ENCODE results near the gene CCDC78.
A peak's percentile ranks its signal among the peaks of the same experiment; 100 is the strongest.
"Not testable (repeated sequence)": the region's sequence is repeated elsewhere in the genome, so short reads cannot be mapped to it uniquely, and the experiment has no call there.

Gene CCDC78

DNA sequence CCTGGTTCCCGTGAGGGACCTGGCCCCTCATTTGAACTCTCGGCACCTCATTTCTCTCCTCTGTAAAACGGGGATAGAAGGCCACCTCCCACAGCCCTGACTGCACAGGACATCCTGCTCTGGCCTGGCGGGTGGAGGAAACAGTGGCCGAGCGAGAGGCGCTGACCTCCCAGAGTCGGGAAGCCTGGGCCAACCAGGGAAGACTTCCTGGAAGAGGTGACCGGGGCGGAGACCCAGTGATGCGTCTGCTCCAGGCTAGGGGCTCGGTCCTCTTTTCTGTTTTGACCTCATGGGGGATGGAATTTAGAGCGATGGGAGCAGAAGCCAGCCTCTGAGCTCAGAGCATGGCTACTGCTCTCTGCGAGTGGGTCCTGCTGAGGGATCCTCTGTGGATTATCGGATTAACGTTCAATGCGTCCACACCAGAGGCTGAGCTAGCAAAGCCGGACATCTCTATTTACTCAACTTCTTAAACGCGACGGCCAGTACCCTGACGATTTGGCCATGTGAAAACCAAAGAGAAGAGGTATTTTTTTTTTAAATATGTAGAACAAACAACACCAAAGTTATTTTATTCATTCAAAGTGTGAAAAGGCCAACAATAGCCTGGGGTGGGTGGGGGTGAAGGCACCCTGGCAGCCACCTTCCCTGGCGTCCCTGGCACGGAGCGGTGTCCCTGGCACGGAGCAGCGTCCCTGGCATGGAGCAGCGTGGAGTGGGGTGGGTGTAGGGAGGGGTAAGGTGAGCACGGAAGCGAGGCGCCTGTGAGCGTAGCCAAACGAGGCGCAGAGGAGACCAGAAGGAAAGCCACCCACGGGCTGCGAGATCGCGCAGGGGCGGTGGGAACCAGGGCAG, 25.1 kb upstream of the CCDC78 start:
- no peak for TF ChIP-seq ZNF274 (IDR thresholded peaks at IDR 0.05; ENCODE audit: low read depth, low read length)
- H3K4me3 ChIP-seq (ENCODE audit: low read length), result no peak overlapping the region

- TF ChIP-seq ZNF274 (IDR thresholded peaks at IDR 0.05; ENCODE audit: low read depth, low read length), result no peak
- H3K4me3 ChIP-seq (ENCODE audit: low read length), result no peak overlapping the region
These were observed 24.2 kb upstream of the CCDC78 start for GRCh38 chr16:750485-750884.

DNA sequence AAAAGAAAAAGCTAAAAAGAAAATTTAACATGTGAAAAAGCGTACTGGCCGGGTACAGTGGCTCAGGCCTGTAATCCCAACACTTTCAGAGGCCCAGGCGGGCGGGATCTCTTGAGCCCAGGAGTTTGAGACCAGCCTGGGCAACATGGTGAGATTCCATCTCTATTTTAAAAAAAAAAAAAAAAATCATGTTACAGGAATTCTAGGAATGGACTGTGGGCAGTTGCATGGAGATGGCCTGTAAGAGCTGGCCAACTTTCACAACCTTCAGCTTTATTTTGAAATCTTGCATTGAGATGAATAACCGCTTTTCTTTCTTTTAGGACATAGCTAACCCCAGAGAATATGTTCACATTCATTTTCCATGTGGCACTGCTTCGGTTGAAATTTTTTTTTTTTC, 22.8 kb upstream of the CCDC78 start:
- TF ChIP-seq ZNF274 (IDR thresholded peaks at IDR 0.05; ENCODE audit: low read depth, low read length), result no peak
- H3K4me3 ChIP-seq (ENCODE audit: low read length), result no peak overlapping the region

DNA sequence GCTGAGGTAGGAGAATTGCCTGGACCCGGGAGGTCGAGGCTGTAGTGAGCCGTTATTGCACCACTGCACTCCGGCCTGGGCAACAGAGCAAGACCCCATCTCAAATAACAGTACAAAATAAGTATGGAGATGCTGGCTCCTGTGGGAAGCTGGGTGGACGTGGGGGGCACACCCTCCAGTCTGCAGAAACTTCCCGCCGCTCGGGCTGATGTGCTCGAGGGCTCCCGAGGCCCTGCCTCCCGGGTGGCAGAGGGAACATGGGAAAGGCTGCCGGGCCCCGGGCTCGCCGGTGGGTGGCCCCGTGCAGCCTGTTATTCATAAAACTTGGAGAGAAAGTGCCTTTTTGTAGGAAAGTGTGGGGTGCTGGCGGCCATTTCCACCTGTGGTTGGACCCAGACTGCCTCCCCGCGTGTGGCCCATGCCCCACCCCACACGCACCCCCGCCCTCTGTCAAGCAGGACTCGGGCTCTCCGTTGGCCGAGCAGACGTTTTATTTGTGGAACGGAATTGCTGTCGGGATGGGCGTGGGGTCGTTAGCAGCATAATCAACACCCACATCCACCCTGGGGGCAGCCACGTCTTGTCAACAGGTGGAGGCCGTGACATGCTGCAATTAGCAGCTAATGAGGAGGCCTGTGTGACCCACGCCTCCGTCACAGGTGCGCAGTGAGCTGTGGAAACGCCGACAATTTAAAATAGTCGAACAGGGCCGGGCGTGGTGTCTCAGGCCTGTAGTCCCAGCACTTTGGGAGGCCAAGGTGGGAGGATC, 21.9 kb upstream of the CCDC78 start:
- H3K4me3 ChIP-seq (ENCODE audit: low read length), result no peak overlapping the region
- no peak for TF ChIP-seq ZNF274 (IDR thresholded peaks at IDR 0.05; ENCODE audit: low read depth, low read length)

DNA sequence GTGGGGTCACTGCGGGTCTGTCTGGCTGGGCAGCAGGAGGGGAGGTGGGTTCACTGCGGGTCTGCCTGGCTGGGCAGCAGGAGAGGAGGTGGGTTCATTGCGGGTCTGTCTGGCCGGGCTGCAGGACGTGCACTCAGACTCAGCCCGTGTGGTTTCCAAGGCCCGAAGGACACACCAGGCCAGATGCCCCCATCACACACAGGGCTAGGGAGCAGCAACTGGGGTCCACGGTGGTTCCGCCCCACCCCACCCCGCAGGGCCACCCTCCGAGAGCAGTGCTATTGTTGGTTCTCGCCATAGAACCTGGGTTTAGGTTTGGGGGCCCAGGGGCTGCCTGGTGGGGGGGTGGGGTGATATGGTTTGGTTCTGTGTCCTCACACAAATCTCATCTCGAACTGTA, 20.4 kb upstream of the CCDC78 start:
- TF ChIP-seq ZNF274 (IDR thresholded peaks at IDR 0.05; ENCODE audit: low read depth, low read length), result no peak
- no peak overlapping the region for H3K4me3 ChIP-seq (ENCODE audit: low read length)

DNA sequence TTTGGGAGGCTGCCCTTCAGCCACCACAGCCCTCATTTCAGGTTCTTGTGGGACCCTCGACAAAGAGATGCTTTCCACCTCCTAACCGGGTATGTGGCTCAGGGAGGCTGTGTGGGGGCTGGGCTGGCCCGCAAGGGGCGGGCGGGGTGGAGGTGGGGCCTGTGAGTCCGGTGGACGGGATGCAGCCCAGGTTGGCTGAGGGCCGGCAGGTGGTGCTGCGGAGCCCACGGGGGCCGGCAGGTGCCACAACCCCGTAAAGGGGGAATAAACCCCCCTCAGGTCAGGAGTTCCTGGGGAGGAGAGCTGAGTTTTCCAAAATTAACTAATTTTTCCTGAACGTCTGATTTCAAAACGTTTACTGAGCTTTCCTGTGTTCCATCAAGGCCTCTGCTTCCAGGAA, 19.5 kb upstream of the CCDC78 start:
- no peak for TF ChIP-seq ZNF274 (IDR thresholded peaks at IDR 0.05; ENCODE audit: low read depth, low read length)
- H3K4me3 ChIP-seq (ENCODE audit: low read length), result no peak overlapping the region

GRCh38 chr16:743794-744500, 17.7 kb upstream of the CCDC78 start:
- TF ChIP-seq ZNF274 (IDR thresholded peaks at IDR 0.05; ENCODE audit: low read depth, low read length), result no peak
- H3K4me3 ChIP-seq (ENCODE audit: low read length), result no peak overlapping the region

- H3K4me3 ChIP-seq (ENCODE audit: low read length), result not testable (repeated sequence)
These were observed 16.7 kb upstream of the CCDC78 start for GRCh38 chr16:742894-743293.

- H3K4me3 ChIP-seq (ENCODE audit: low read length), result no peak overlapping the region
- TF ChIP-seq ZNF274 (IDR thresholded peaks at IDR 0.05; ENCODE audit: low read depth, low read length), result no peak
These were observed 15.9 kb upstream of the CCDC78 start for GRCh38 chr16:741986-742629.

DNA sequence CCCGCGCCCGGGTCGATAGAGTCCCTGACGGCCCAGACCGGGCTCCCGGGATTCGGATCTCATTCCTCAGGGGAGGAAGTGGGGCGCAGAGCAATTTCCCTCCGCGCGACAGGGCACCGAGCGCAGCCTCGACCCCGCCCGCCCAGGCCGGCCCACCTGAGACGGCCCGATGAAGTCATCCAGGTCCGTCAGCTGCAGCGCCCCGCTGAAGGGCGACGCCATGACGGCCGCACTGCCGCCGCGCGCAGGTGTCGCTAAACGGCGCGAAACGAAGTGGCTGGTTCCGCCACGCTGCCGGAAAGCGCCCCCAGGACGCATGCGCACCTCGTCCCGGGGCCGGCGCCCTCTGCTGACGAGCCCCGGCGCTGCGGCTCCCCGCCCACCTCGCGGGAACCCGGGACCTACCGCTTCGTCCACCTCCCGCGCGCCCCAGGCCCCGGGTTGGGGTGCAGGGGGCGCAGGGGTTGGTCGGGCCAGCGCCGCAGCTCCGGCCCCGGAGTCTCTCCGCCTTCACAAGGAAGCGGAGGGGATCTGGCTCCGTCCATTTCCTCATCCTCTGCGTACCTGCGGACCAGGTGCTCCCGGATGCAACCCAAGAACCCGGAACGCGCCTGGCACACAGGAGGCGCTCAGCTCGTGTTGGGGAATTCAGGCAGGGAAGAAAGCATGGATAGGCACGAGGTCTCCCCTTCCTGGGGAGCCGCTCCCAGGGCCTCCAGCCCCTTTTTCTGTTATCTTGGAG, 14.7 kb upstream of the CCDC78 start, which contains the start of gene CIAO3:
Gene CIAO3, minus strand, starts transcription at position 234 of the 742 bp plus-strand sequence. Its CDS starts 12 bp downstream, at position 222.
- peak within 1 kb of the TSS; percentile 87 for H3K4me3 ChIP-seq (ENCODE audit: low read length)
- TF ChIP-seq ZNF274 (IDR thresholded peaks at IDR 0.05; ENCODE audit: low read depth, low read length), result no peak

DNA sequence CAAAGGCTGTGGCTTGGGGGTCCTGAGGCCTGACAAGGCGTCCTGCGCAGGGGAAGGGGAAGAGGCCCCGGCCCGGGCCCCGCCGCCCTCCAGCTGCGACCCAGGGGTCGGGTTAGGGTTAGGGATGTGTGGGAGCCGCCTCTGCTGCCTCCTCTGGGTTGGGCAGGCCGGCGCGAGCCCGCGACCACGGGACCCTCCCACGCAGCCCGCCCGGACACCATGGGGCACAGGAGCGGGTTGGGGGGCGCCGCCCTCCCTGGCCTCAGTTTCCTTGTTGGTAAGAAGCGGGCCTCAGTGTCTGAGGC, 14.2 kb upstream of the CCDC78 start:
- peak overlapping the region; percentile 87 for H3K4me3 ChIP-seq (ENCODE audit: low read length)
- no peak for TF ChIP-seq ZNF274 (IDR thresholded peaks at IDR 0.05; ENCODE audit: low read depth, low read length)

GRCh38 chr16:739560-740458, 13.6 kb upstream of the CCDC78 start:
- peak overlapping the region; percentile 87 for H3K4me3 ChIP-seq (ENCODE audit: low read length)
- no peak for TF ChIP-seq ZNF274 (IDR thresholded peaks at IDR 0.05; ENCODE audit: low read depth, low read length)
